ENCODE measurements around the gene AGGF1. TPM values are rescaled to one million over a fixed set of nuclear protein-coding genes. Genes with fewer than 3 reads are reported as not detected.
"Not testable (repeated sequence)": the region's sequence is repeated elsewhere in the genome, so short reads cannot be mapped to it uniquely, and the experiment has no call there.

The AGGF1 gene
- total RNA-seq, 2 donors from 2014 or later: 8.2 to 13.5 TPM

- Histone ChIP-seq H3K27ac (no peak overlapping the region), H3K4me1 (no peaks in the 10 kb centered on the region), H3K9me3 (no peaks in the 10 kb centered on the region), H3K36me3 (replicated peaks in 1 of 2; ENCODE audit: insufficient read depth in 1 of 2, low read depth in 2 of 2) (no peaks in the 10 kb centered on the region), H3K4me3 (no peak overlapping the region), H3K27me3 (no peaks in the 10 kb centered on the region)
- TF ChIP-seq POLR2A (IDR thresholded peaks at IDR 0.05): no peak
- no peak for TF ChIP-seq CTCF (IDR thresholded peaks at IDR 0.05)
- intact Hi-C loops (cut with DNase I): no loop called here
- WGBS, 2 donors: 79 to 88% methylated on average over 4 of the region's 4 CpGs
- no peak for ATAC-seq
- no peak for DNase-seq
Observed at GRCh38 chr5:77095189-77095588, 65.0 kb downstream of the AGGF1 start.

GRCh38 chr5:77101298-77101697, 71.1 kb downstream of the AGGF1 start:
- H3K36me3 ChIP-seq (replicated peaks in 1 of 2; ENCODE audit: insufficient read depth in 1 of 2, low read depth in 2 of 2): no peaks in the 10 kb centered on the region
- no peak for TF ChIP-seq CTCF (IDR thresholded peaks at IDR 0.05)
- no peak for TF ChIP-seq POLR2A (IDR thresholded peaks at IDR 0.05)
- H3K27ac ChIP-seq: no peak overlapping the region
- 83 to 90% methylated on average over 4 of the region's 4 CpGs for WGBS, 2 donors
- no peaks in the 10 kb centered on the region for H3K4me1 ChIP-seq
- no peak overlapping the region for H3K4me3 ChIP-seq
- H3K27me3 ChIP-seq: no peaks in the 10 kb centered on the region
- intact Hi-C loops (cut with DNase I): no loop called here
- ATAC-seq (no peak), DNase-seq (no peak)
- no peaks in the 10 kb centered on the region for H3K9me3 ChIP-seq

DNA sequence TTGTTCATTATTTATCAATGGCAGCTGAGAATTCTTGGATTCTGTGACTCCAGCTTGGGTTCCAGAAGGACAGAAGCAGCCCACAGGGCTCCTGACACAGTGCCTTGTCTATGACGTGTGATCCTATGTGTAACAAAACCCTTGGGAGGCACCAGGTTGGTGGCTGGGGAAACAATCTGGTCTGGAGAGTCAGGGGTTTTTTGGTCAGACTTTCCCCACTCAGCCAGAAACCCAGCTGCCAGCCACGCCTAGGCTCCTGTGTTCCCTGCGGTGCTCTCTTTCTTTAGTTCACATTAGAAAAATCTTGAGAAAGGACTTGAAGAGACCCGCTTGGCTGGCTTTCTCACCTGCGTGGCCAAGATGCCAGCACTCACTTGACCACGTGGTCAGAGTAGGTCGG, 72.3 kb downstream of the AGGF1 start:
- ATAC-seq (no peak), DNase-seq (no peak)
- Histone ChIP-seq H3K4me1 (no peaks in the 10 kb centered on the region), H3K27me3 (no peaks in the 10 kb centered on the region), H3K9me3 (no peaks in the 10 kb centered on the region), H3K27ac (no peak overlapping the region), H3K4me3 (no peak overlapping the region), H3K36me3 (replicated peaks in 1 of 2; ENCODE audit: insufficient read depth in 1 of 2, low read depth in 2 of 2) (no peaks in the 10 kb centered on the region)
- intact Hi-C loops (cut with DNase I): no loop called here
- 88 to 94% methylated on average over 7 of the region's 7 CpGs for WGBS, 2 donors
- TF ChIP-seq POLR2A (IDR thresholded peaks at IDR 0.05) (no peak), CTCF (IDR thresholded peaks at IDR 0.05) (no peak)

- 93 to 100% methylated on average over 1 of the region's 1 CpG for WGBS, 2 donors
- Histone ChIP-seq H3K9me3 (no peaks in the 10 kb centered on the region), H3K36me3 (replicated peaks in 1 of 2; ENCODE audit: insufficient read depth in 1 of 2, low read depth in 2 of 2) (no peaks in the 10 kb centered on the region), H3K4me1 (no peaks in the 10 kb centered on the region), H3K27ac (no peak overlapping the region), H3K27me3 (no peaks in the 10 kb centered on the region), H3K4me3 (no peak overlapping the region)
- DNase-seq (no peak), ATAC-seq (no peak)
- no peak for TF ChIP-seq POLR2A (IDR thresholded peaks at IDR 0.05)
- intact Hi-C loops (cut with DNase I): no loop called here
Observed at GRCh38 chr5:77103457-77103856, 73.3 kb downstream of the AGGF1 start.

- H3K36me3 ChIP-seq (replicated peaks in 1 of 2; ENCODE audit: insufficient read depth in 1 of 2, low read depth in 2 of 2): no peaks in the 10 kb centered on the region
- no peak overlapping the region for H3K4me3 ChIP-seq
- no peak for ATAC-seq
- H3K4me1 ChIP-seq: no peaks in the 10 kb centered on the region
- no peak overlapping the region for H3K27ac ChIP-seq
- intact Hi-C loops (cut with DNase I): no loop called here
- no peaks in the 10 kb centered on the region for H3K27me3 ChIP-seq
- no peak for DNase-seq
- no peaks in the 10 kb centered on the region for H3K9me3 ChIP-seq
- TF ChIP-seq CTCF (IDR thresholded peaks at IDR 0.05) (no peak), POLR2A (IDR thresholded peaks at IDR 0.05) (no peak)
Observed at GRCh38 chr5:77104813-77105212, 74.6 kb downstream of the AGGF1 start.

DNA sequence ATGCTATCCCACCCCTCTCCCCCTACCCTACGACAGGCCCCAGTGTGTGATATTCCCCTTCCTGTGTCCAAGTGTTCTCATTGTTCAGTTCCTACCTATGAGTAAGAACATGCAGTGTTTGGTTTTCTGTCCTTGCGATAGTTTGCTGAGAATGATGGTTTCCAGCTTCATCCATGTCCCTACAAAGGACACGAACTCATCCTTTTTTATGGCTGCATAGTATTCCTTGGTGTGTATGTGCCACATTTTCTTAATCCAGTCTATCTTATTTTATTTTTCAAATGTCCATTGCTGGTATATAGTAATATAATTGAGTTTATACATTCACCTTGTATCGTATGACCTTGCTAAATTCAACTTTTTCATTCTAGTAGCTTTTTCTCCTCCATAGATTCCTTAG, 76.8 kb downstream of the AGGF1 start:
- H3K9me3 ChIP-seq; H3K27ac ChIP-seq; ATAC-seq; DNase-seq; intact Hi-C loops (cut with DNase I); H3K36me3 ChIP-seq (replicated peaks in 1 of 2; ENCODE audit: insufficient read depth in 1 of 2, low read depth in 2 of 2); H3K4me1 ChIP-seq; H3K27me3 ChIP-seq; H3K4me3 ChIP-seq: not testable (repeated sequence)
- WGBS, 2 donors: 92 to 98% methylated on average over 4 of the region's 4 CpGs

Small RNA genes lying within 50 kb of the gene (small RNA-seq; reads per million reads assigned to genes)
- gene SNORA47: 495 reads per million, percentile 98 among the genes with 10 or more reads in this experiment

Other genes starting within 250 kb of the AGGF1 start
- gene F2RL1, start 211.4 kb upstream of the AGGF1 start, total RNA-seq: 10 to 100 TPM; 17.5 to 20.2 TPM
- not detected for gene S100Z, start 180.4 kb upstream of the AGGF1 start, total RNA-seq
- under 1 TPM; 0.26 to 0.66 TPM for gene CRHBP, start 77.4 kb upstream of the AGGF1 start, total RNA-seq
- gene ZBED3, start 56.9 kb downstream of the AGGF1 start, total RNA-seq: 10 to 100 TPM in 1 of 2 donors, 1 to 10 TPM in 1; 4.2 to 41.5 TPM
- 10 to 100 TPM in 1 of 2 donors, 1 to 10 TPM in 1; 8.3 to 15.8 TPM for gene PDE8B, start 180.3 kb downstream of the AGGF1 start, total RNA-seq